Mesenchymal stem cell (in vitro differentiated cells and primary cell): ENCODE measurements around the gene UNKL.

Experiments used
- DNase-seq: peaks from one replicate; pipeline ENCODE4 v3.0.0-alpha.2; 2013
- H2AFZ ChIP-seq: one replicate; pipeline ENCODE4 v1.6.1; 2013; ENCODE audit warnings: low read depth, mild to moderate bottlenecking, control low read depth, inconsistent platforms, low read length, moderate library complexity
- H2AK5ac ChIP-seq: 2 replicates; pipeline ENCODE4 v1.6.1; 2013; ENCODE audit warnings: low read length, moderate library complexity, mild to moderate bottlenecking, inconsistent platforms; ENCODE audit not compliant: severe bottlenecking
- H2BK120ac ChIP-seq: one replicate; pipeline ENCODE4 v1.6.1; 2013; ENCODE audit warnings: low read depth, mild to moderate bottlenecking, inconsistent platforms, low read length, moderate library complexity
- H2BK12ac ChIP-seq, 2 experiments: one replicate each; pipeline ENCODE4 v1.6.1; 2013; ENCODE audit warnings: inconsistent platforms in 2 of 2, low read length in 2 of 2, mild to moderate bottlenecking in 2 of 2, moderate library complexity in 2 of 2, control low read depth in 1 of 2
- H2BK15ac ChIP-seq: one replicate; pipeline ENCODE4 v1.6.1; 2013; ENCODE audit warnings: mild to moderate bottlenecking, low read depth, inconsistent platforms; ENCODE audit not compliant: poor library complexity, severe bottlenecking
- H2BK5ac ChIP-seq: 2 replicates; pipeline ENCODE4 v1.6.1; 2013; ENCODE audit warnings: low read depth, mild to moderate bottlenecking, low read length, control low read depth, inconsistent platforms; ENCODE audit not compliant: poor library complexity, severe bottlenecking
- H3K14ac ChIP-seq, 2 experiments: one replicate each; pipeline ENCODE4 v1.6.1; 2013; ENCODE audit warnings: inconsistent platforms in 2 of 2, low read length in 2 of 2, control low read depth in 1 of 2, mild to moderate bottlenecking in 1 of 2, moderate library complexity in 1 of 2
- H3K18ac ChIP-seq, 2 experiments: one replicate each; pipeline ENCODE4 v1.6.1; 2013; ENCODE audit warnings: inconsistent platforms in 2 of 2, low read length in 2 of 2, control low read depth in 1 of 2, low read depth in 1 of 2, mild to moderate bottlenecking in 1 of 2
- H3K23ac ChIP-seq, 2 experiments: one replicate each; pipeline ENCODE4 v1.6.1; 2013; ENCODE audit warnings: inconsistent platforms in 2 of 2, low read length in 2 of 2, mild to moderate bottlenecking in 2 of 2, moderate library complexity in 2 of 2, control low read depth in 1 of 2
- H3K27ac ChIP-seq: 2 replicates; pipeline ENCODE4 v1.5.1; 2013; ENCODE audit warnings: mild to moderate bottlenecking, moderate library complexity, low read length, control low read depth, inconsistent platforms; ENCODE audit not compliant: poor library complexity, severe bottlenecking
- H3K27me3 ChIP-seq, 2 experiments: 2 replicates each; pipeline versions ENCODE4 v1.6.1 to v1.7.0; 2013; ENCODE audit warnings: low read length in 2 of 2, mild to moderate bottlenecking in 2 of 2, moderate library complexity in 2 of 2, control low read depth in 1 of 2, inconsistent platforms in 1 of 2; ENCODE audit not compliant: control insufficient read depth in 1 of 2, insufficient read depth in 1 of 2
- H3K36me3 ChIP-seq, 2 experiments: 2 replicates each; pipeline versions ENCODE4 v1.6.1 to v1.7.0; 2013; ENCODE audit warnings: low read length in 2 of 2, control low read depth in 1 of 2, inconsistent platforms in 1 of 2, low read depth in 1 of 2, mild to moderate bottlenecking in 1 of 2; ENCODE audit not compliant: insufficient read depth in 2 of 2, control insufficient read depth in 1 of 2
- H3K4ac ChIP-seq, 2 experiments: one replicate each; pipeline ENCODE4 v1.6.1; 2013; ENCODE audit warnings: inconsistent platforms in 2 of 2, low read length in 2 of 2, mild to moderate bottlenecking in 2 of 2, moderate library complexity in 2 of 2, control low read depth in 1 of 2, low read depth in 1 of 2
- H3K4me1 ChIP-seq: 2 replicates; pipeline ENCODE4 v1.6.1; 2013; ENCODE audit warnings: low read depth, low read length, control low read depth; ENCODE audit not compliant: control insufficient read depth, insufficient read depth
- H3K4me2 ChIP-seq: 2 replicates; pipeline ENCODE4 v1.6.1; 2013; ENCODE audit warnings: low read length, mild to moderate bottlenecking, inconsistent platforms; ENCODE audit not compliant: poor library complexity, severe bottlenecking
- H3K4me3 ChIP-seq, 2 experiments: 2 replicates each; pipeline versions ENCODE4 v1.5.1 to v1.7.0; 2013; ENCODE audit warnings: low read length in 2 of 2, mild to moderate bottlenecking in 2 of 2, control low read depth in 1 of 2, low read depth in 1 of 2; ENCODE audit not compliant: insufficient read depth in 1 of 2
- H3K79me1 ChIP-seq: replicated peaks from 2 replicates; pipeline ENCODE4 v1.6.1; 2013; ENCODE audit warnings: mild to moderate bottlenecking, control low read depth, low read length, inconsistent platforms; ENCODE audit not compliant: poor library complexity, severe bottlenecking
- H3K9ac ChIP-seq: 2 replicates; pipeline ENCODE4 v1.7.0; 2013; ENCODE audit warnings: mild to moderate bottlenecking, low read length, moderate library complexity
- H3K9me3 ChIP-seq: 2 replicates; pipeline ENCODE4 v1.7.0; 2013; ENCODE audit warnings: mild to moderate bottlenecking, low read length; ENCODE audit not compliant: control insufficient read depth
- H4K8ac ChIP-seq: one replicate; pipeline ENCODE4 v1.6.1; 2013; ENCODE audit warnings: inconsistent platforms, mild to moderate bottlenecking, low read length, moderate library complexity
- H4K91ac ChIP-seq: one replicate; pipeline ENCODE4 v1.6.1; 2013; ENCODE audit warnings: mild to moderate bottlenecking, low read length, inconsistent platforms
- WGBS: methylation state at CpG from one replicate; pipeline ENCODE4 v1.1.7; 2013; ENCODE audit warnings: mixed read lengths; 5-methylcytosine and 5-hydroxymethylcytosine counted together

UNKL gene

GRCh38 chr16:1320658-1321240 lies 93.8 kb downstream of the UNKL start:
- no peak overlapping the region for H4K91ac ChIP-seq
- H2AK5ac ChIP-seq, result no peak overlapping the region
- no peak overlapping the region for H3K4ac ChIP-seq
- WGBS, result 93% methylated on average over 17 of the region's 22 CpGs
- peaks cover 2% of the 10 kb centered on the region for H3K4me1 ChIP-seq
- no peak overlapping the region for H3K18ac ChIP-seq
- no peak overlapping the region for H3K27ac ChIP-seq
- no peak overlapping the region for H2AFZ ChIP-seq
- H3K9ac ChIP-seq, result no peak overlapping the region
- H3K14ac ChIP-seq, result no peak overlapping the region
- H3K36me3 ChIP-seq, result peaks cover 90 to 96% of the 10 kb centered on the region in 2 experiments
- H3K4me3 ChIP-seq, result no peak overlapping the region
- no peaks in the 10 kb centered on the region for H3K27me3 ChIP-seq
- no peak overlapping the region for H2BK15ac ChIP-seq
- no peak overlapping the region for H3K4me2 ChIP-seq
- H3K79me1 ChIP-seq, result peaks cover 49% of the 10 kb centered on the region
- no peak overlapping the region for H2BK120ac ChIP-seq
- H3K9me3 ChIP-seq, result no peaks in the 10 kb centered on the region
- H4K8ac ChIP-seq, result no peak overlapping the region
- H3K23ac ChIP-seq, result no peak overlapping the region
- DNase-seq, result no peak
- no peak overlapping the region for H2BK12ac ChIP-seq
- H2BK5ac ChIP-seq, result no peak overlapping the region

GRCh38 chr16:1320097-1320496 lies 94.4 kb downstream of the UNKL start:
- Histone ChIP-seq H3K23ac (no peak overlapping the region), H2BK12ac (no peak overlapping the region)
- 93% methylated on average over 12 of the region's 12 CpGs for WGBS

GRCh38 chr16:1319041-1319440 lies 95.5 kb downstream of the UNKL start:
- H4K8ac ChIP-seq, result no peak overlapping the region
- no peak overlapping the region for H2BK15ac ChIP-seq
- H2AFZ ChIP-seq, result no peak overlapping the region
- no peak overlapping the region for H3K4me2 ChIP-seq
- H2BK120ac ChIP-seq, result no peak overlapping the region
- WGBS, result 95% methylated on average over 33 of the region's 33 CpGs
- no peak overlapping the region for H2AK5ac ChIP-seq
- H3K27me3 ChIP-seq, result no peaks in the 10 kb centered on the region
- no peak overlapping the region for H3K14ac ChIP-seq
- no peak overlapping the region for H3K27ac ChIP-seq
- H4K91ac ChIP-seq, result no peak overlapping the region
- peaks cover 45% of the 10 kb centered on the region for H3K79me1 ChIP-seq
- H3K4me1 ChIP-seq, result peaks cover 6% of the 10 kb centered on the region
- H2BK12ac ChIP-seq, result no peak overlapping the region
- no peak overlapping the region for H3K18ac ChIP-seq
- no peaks in the 10 kb centered on the region for H3K9me3 ChIP-seq
- no peak overlapping the region for H3K4me3 ChIP-seq
- H3K23ac ChIP-seq, result no peak overlapping the region
- H3K9ac ChIP-seq, result no peak overlapping the region
- H3K36me3 ChIP-seq, result peaks cover 90 to 96% of the 10 kb centered on the region in 2 experiments
- DNase-seq, result no peak
- H3K4ac ChIP-seq, result no peak overlapping the region
- H2BK5ac ChIP-seq, result no peak overlapping the region

More at GRCh38 chr16:1320097-1320496, 94.4 kb downstream of the UNKL start:
- DNase-seq, result no peak
- no peak overlapping the region for H3K14ac ChIP-seq
- no peak overlapping the region for H4K91ac ChIP-seq
- H3K27me3 ChIP-seq, result no peaks in the 10 kb centered on the region
- no peak overlapping the region for H2AK5ac ChIP-seq
- no peak overlapping the region for H3K18ac ChIP-seq
- peaks cover 51% of the 10 kb centered on the region for H3K79me1 ChIP-seq
- H3K4me1 ChIP-seq, result peaks cover 2% of the 10 kb centered on the region
- no peak overlapping the region for H2AFZ ChIP-seq
- peaks cover 90 to 96% of the 10 kb centered on the region in 2 experiments for H3K36me3 ChIP-seq
- H3K4me2 ChIP-seq, result no peak overlapping the region
- no peaks in the 10 kb centered on the region for H3K9me3 ChIP-seq
- no peak overlapping the region for H2BK15ac ChIP-seq
- H2BK5ac ChIP-seq, result no peak overlapping the region
- no peak overlapping the region for H3K9ac ChIP-seq
- H3K4ac ChIP-seq, result no peak overlapping the region
- no peak overlapping the region for H3K27ac ChIP-seq
- H4K8ac ChIP-seq, result no peak overlapping the region
- no peak overlapping the region for H2BK120ac ChIP-seq
- no peak overlapping the region for H3K4me3 ChIP-seq

GRCh38 chr16:1318268-1318545 lies 96.3 kb downstream of the UNKL start:
- H2BK12ac ChIP-seq, result no peak overlapping the region
- no peaks in the 10 kb centered on the region for H3K9me3 ChIP-seq
- H3K23ac ChIP-seq, result no peak overlapping the region
- H2BK5ac ChIP-seq, result no peak overlapping the region
- H3K9ac ChIP-seq, result no peak overlapping the region
- no peak overlapping the region for H3K27ac ChIP-seq
- no peak overlapping the region for H2AK5ac ChIP-seq
- no peak for DNase-seq
- no peak overlapping the region for H4K8ac ChIP-seq
- no peak overlapping the region for H3K4ac ChIP-seq
- no peak overlapping the region for H3K4me3 ChIP-seq
- H3K4me1 ChIP-seq, result peaks cover 11% of the 10 kb centered on the region
- peaks cover 38% of the 10 kb centered on the region for H3K79me1 ChIP-seq
- WGBS, result 94% methylated on average over 9 of the region's 9 CpGs
- no peak overlapping the region for H2AFZ ChIP-seq
- no peak overlapping the region for H3K14ac ChIP-seq
- no peak overlapping the region for H2BK15ac ChIP-seq
- H3K27me3 ChIP-seq, result no peaks in the 10 kb centered on the region
- H3K4me2 ChIP-seq, result no peak overlapping the region
- H2BK120ac ChIP-seq, result no peak overlapping the region
- peaks cover 84 to 94% of the 10 kb centered on the region in 2 experiments for H3K36me3 ChIP-seq
- H3K18ac ChIP-seq, result no peak overlapping the region
- peak overlapping the region; percentile 31 for H4K91ac ChIP-seq
